HG03139 (cell line): ENCODE data around the gene DYNC2LI1.
A peak's percentile ranks its signal among the peaks of the same experiment; 100 is the strongest.

Experiments
- ATAC-seq: cut with Tn5 transposase; IDR thresholded peaks from one replicate; pipeline ENCODE4 v1.9.1; 2021; ENCODE audit not compliant: unreplicated experiment

DYNC2LI1 gene

GRCh38 chr2:43762286-43762685 lies 11.6 kb upstream of the DYNC2LI1 start:
- ATAC-seq, result no peak

- no peak for ATAC-seq
Observed at GRCh38 chr2:43763091-43763490, 10.7 kb upstream of the DYNC2LI1 start.

GRCh38 chr2:43764086-43764705 lies 9.6 kb upstream of the DYNC2LI1 start:
- ATAC-seq, result no peak

- no peak for ATAC-seq
Observed at GRCh38 chr2:43766006-43766405, 7.8 kb upstream of the DYNC2LI1 start.

GRCh38 chr2:43774617-43775016 lies 778 bp downstream of the DYNC2LI1 start:
- no peak for ATAC-seq

- ATAC-seq, result no peak
Observed at GRCh38 chr2:43776324-43776723, 2.5 kb downstream of the DYNC2LI1 start.

GRCh38 chr2:43777306-43777926 lies 3.6 kb downstream of the DYNC2LI1 start:
- ATAC-seq, result no peak

GRCh38 chr2:43778233-43778632 lies 4.4 kb downstream of the DYNC2LI1 start:
- no peak for ATAC-seq

GRCh38 chr2:43787895-43788294 lies 14.1 kb downstream of the DYNC2LI1 start:
- ATAC-seq, result no peak

GRCh38 chr2:43788646-43789045 lies 14.8 kb downstream of the DYNC2LI1 start:
- ATAC-seq, result no peak

- no peak for ATAC-seq
Observed at GRCh38 chr2:43790147-43790546, 16.3 kb downstream of the DYNC2LI1 start.

- no peak for ATAC-seq
Observed at GRCh38 chr2:43791035-43791765, 17.4 kb downstream of the DYNC2LI1 start.

GRCh38 chr2:43792653-43793052 lies 18.8 kb downstream of the DYNC2LI1 start:
- ATAC-seq, result peak; percentile 68

GRCh38 chr2:43794956-43795355 lies 21.1 kb downstream of the DYNC2LI1 start:
- no peak for ATAC-seq

- ATAC-seq, result no peak
Observed at GRCh38 chr2:43796206-43796605, 22.4 kb downstream of the DYNC2LI1 start.

- no peak for ATAC-seq
Observed at GRCh38 chr2:43798300-43798699, 24.5 kb downstream of the DYNC2LI1 start.

- ATAC-seq, result no peak
Observed at GRCh38 chr2:43800894-43801293, 27.1 kb downstream of the DYNC2LI1 start.

- ATAC-seq, result no peak
Observed at GRCh38 chr2:43802135-43802534, 28.3 kb downstream of the DYNC2LI1 start.

- ATAC-seq, result no peak
Observed at GRCh38 chr2:43803113-43803512, 29.3 kb downstream of the DYNC2LI1 start.

- no peak for ATAC-seq
Observed at GRCh38 chr2:43806719-43807031, 32.8 kb downstream of the DYNC2LI1 start.

- no peak for ATAC-seq
Observed at GRCh38 chr2:43810452-43810851, 36.6 kb downstream of the DYNC2LI1 start.

- no peak for ATAC-seq
Observed at GRCh38 chr2:43810888-43811287, 37.0 kb downstream of the DYNC2LI1 start.
